Adipocyte (in vitro differentiated cells): ENCODE measurements around the gene FAM53B.

Experiments used
- DNase-seq: peaks from one replicate; pipeline ENCODE4 v3.0.0-alpha.2; 2015; ENCODE audit warnings: low read depth
- H3K27me3 ChIP-seq: replicated peaks from 2 replicates; pipeline ENCODE4 v1.7.0; 2013; ENCODE audit warnings: mild to moderate bottlenecking, low read length, moderate library complexity; ENCODE audit not compliant: control insufficient read depth, insufficient read depth
- H3K36me3 ChIP-seq: 2 replicates; pipeline ENCODE4 v1.7.0; 2013; ENCODE audit warnings: low read length, mild to moderate bottlenecking, moderate library complexity; ENCODE audit not compliant: control insufficient read depth, insufficient read depth, severe bottlenecking
- H3K4me1 ChIP-seq: 2 replicates; pipeline ENCODE4 v1.7.0; 2013; ENCODE audit warnings: mild to moderate bottlenecking, low read length, moderate library complexity; ENCODE audit not compliant: control insufficient read depth, insufficient read depth
- H3K4me3 ChIP-seq: 2 replicates; pipeline ENCODE4 v1.7.0; 2013; ENCODE audit warnings: mild to moderate bottlenecking, low read length, moderate library complexity
- H3K9ac ChIP-seq: 2 replicates; pipeline ENCODE4 v1.7.0; 2013; ENCODE audit warnings: mild to moderate bottlenecking, low read length, moderate library complexity
- H3K9me3 ChIP-seq: 2 replicates; pipeline ENCODE4 v1.7.0; 2013; ENCODE audit warnings: mild to moderate bottlenecking, low read length, moderate library complexity; ENCODE audit not compliant: control insufficient read depth

The FAM53B gene

GRCh38 chr10:124637746-124638145 is 106.4 kb downstream of the FAM53B start:
- DNase-seq: no peak
- H3K9ac ChIP-seq: no peak overlapping the region

GRCh38 chr10:124637091-124637700 is 107.0 kb downstream of the FAM53B start:
- Histone ChIP-seq H3K9ac (no peak overlapping the region), H3K4me3 (no peak overlapping the region), H3K36me3 (peaks cover 3% of the 10 kb centered on the region), H3K9me3 (no peaks in the 10 kb centered on the region), H3K4me1 (peaks cover 22% of the 10 kb centered on the region), H3K27me3 (no peaks in the 10 kb centered on the region)
- DNase-seq: no peak

More at GRCh38 chr10:124637746-124638145, 106.4 kb downstream of the FAM53B start:
- Histone ChIP-seq H3K4me3 (no peak overlapping the region), H3K27me3 (no peaks in the 10 kb centered on the region), H3K4me1 (peaks cover 16% of the 10 kb centered on the region), H3K9me3 (no peaks in the 10 kb centered on the region), H3K36me3 (peaks cover 8% of the 10 kb centered on the region)

GRCh38 chr10:124636271-124636995 is 107.7 kb downstream of the FAM53B start:
- H3K4me1 ChIP-seq: peaks cover 19% of the 10 kb centered on the region
- no peak for DNase-seq

GRCh38 chr10:124632566-124632965 is 111.6 kb downstream of the FAM53B start:
- no peak overlapping the region for H3K9ac ChIP-seq
- peaks cover 33% of the 10 kb centered on the region for H3K4me1 ChIP-seq
- no peaks in the 10 kb centered on the region for H3K9me3 ChIP-seq
- H3K36me3 ChIP-seq: no peaks in the 10 kb centered on the region
- H3K27me3 ChIP-seq: no peaks in the 10 kb centered on the region
- H3K4me3 ChIP-seq: no peak overlapping the region
- no peak for DNase-seq

More at GRCh38 chr10:124636271-124636995, 107.7 kb downstream of the FAM53B start:
- Histone ChIP-seq H3K36me3 (no peaks in the 10 kb centered on the region), H3K9ac (no peak overlapping the region), H3K27me3 (no peaks in the 10 kb centered on the region), H3K9me3 (no peaks in the 10 kb centered on the region), H3K4me3 (no peak overlapping the region)

- no peaks in the 10 kb centered on the region for H3K36me3 ChIP-seq
- no peak overlapping the region for H3K4me3 ChIP-seq
- DNase-seq: no peak
Observed at GRCh38 chr10:124632064-124632531, 112.1 kb downstream of the FAM53B start.

GRCh38 chr10:124630551-124630950 is 113.6 kb downstream of the FAM53B start:
- DNase-seq: no peak
- Histone ChIP-seq H3K4me1 (peaks cover 34% of the 10 kb centered on the region), H3K27me3 (no peaks in the 10 kb centered on the region), H3K9ac (no peak overlapping the region), H3K4me3 (no peak overlapping the region), H3K9me3 (no peaks in the 10 kb centered on the region), H3K36me3 (no peaks in the 10 kb centered on the region)

More at GRCh38 chr10:124632064-124632531, 112.1 kb downstream of the FAM53B start:
- Histone ChIP-seq H3K9ac (no peak overlapping the region), H3K4me1 (peaks cover 33% of the 10 kb centered on the region), H3K27me3 (no peaks in the 10 kb centered on the region), H3K9me3 (no peaks in the 10 kb centered on the region)

- no peaks in the 10 kb centered on the region for H3K36me3 ChIP-seq
- H3K4me1 ChIP-seq: peaks cover 36% of the 10 kb centered on the region
- no peaks in the 10 kb centered on the region for H3K27me3 ChIP-seq
- DNase-seq: no peak
- no peak overlapping the region for H3K9ac ChIP-seq
- no peak overlapping the region for H3K4me3 ChIP-seq
- H3K9me3 ChIP-seq: no peaks in the 10 kb centered on the region
Observed at GRCh38 chr10:124629842-124630241, 114.3 kb downstream of the FAM53B start.

GRCh38 chr10:124629415-124629814 is 114.8 kb downstream of the FAM53B start:
- Histone ChIP-seq H3K4me3 (no peak overlapping the region), H3K36me3 (no peaks in the 10 kb centered on the region), H3K9ac (no peak overlapping the region), H3K4me1 (peaks cover 36% of the 10 kb centered on the region), H3K27me3 (no peaks in the 10 kb centered on the region), H3K9me3 (no peaks in the 10 kb centered on the region)
- no peak for DNase-seq

GRCh38 chr10:124628676-124629021 is 115.5 kb downstream of the FAM53B start:
- Histone ChIP-seq H3K4me1 (peaks cover 36% of the 10 kb centered on the region), H3K27me3 (no peaks in the 10 kb centered on the region), H3K4me3 (no peak overlapping the region), H3K9me3 (no peaks in the 10 kb centered on the region), H3K9ac (no peak overlapping the region), H3K36me3 (no peaks in the 10 kb centered on the region)
- DNase-seq: no peak

GRCh38 chr10:124627866-124628675 is 116.1 kb downstream of the FAM53B start:
- Histone ChIP-seq H3K4me3 (no peak overlapping the region), H3K9me3 (no peaks in the 10 kb centered on the region), H3K36me3 (no peaks in the 10 kb centered on the region), H3K9ac (no peak overlapping the region), H3K4me1 (peaks cover 36% of the 10 kb centered on the region), H3K27me3 (no peaks in the 10 kb centered on the region)
- DNase-seq: no peak

- H3K4me1 ChIP-seq: peaks cover 27% of the 10 kb centered on the region
- no peak overlapping the region for H3K9ac ChIP-seq
- H3K4me3 ChIP-seq: no peak overlapping the region
- H3K36me3 ChIP-seq: no peaks in the 10 kb centered on the region
- no peaks in the 10 kb centered on the region for H3K9me3 ChIP-seq
- H3K27me3 ChIP-seq: no peaks in the 10 kb centered on the region
- no peak for DNase-seq
Observed at GRCh38 chr10:124626759-124627380, 117.3 kb downstream of the FAM53B start.
